Measurements from ENCODE around the gene RPAIN. TPM values are rescaled to one million over a fixed set of nuclear protein-coding genes. Genes with fewer than 3 reads are reported as not detected.
"Not testable (repeated sequence)": the region's sequence is repeated elsewhere in the genome, so short reads cannot be mapped to it uniquely, and the experiment has no call there.

The RPAIN gene
- total RNA-seq, 1 experiment from 2014 or later: 49.3 TPM

- BruUV-seq (replicated peaks): no TSS peak
- H3K4me1 Mint-ChIP-seq (ENCODE audit: insufficient read depth, unreplicated experiment): peaks cover 27% of the 10 kb centered on the region
- H3K27ac Mint-ChIP-seq (ENCODE audit: low read depth, unreplicated experiment): peak overlapping the region; percentile 6
- H3K9me3 Mint-ChIP-seq (ENCODE audit: unreplicated experiment): no peaks in the 10 kb centered on the region
- ChIA-PET POLR2A (interaction anchor here (0.7 to 9.6 kb wide), 5 partner anchors 9 to 35 kb away, joined by 3 to 100 read pairs (median 14); partner anchors contain the start of genes NUP88 and RPAIN), CTCF (interaction anchor here (0.6 to 1.8 kb wide), 2 partner anchors 9 to 993 kb away, joined by 3 to 5 read pairs; no protein-coding TSS in a partner anchor)
- TF ChIP-seq CTCF (IDR thresholded peaks at IDR 0.05; ENCODE audit: unreplicated experiment): no peak
- intact Hi-C loops (cut with micrococcal nuclease): no loop called here
- peaks cover 98% of the 10 kb centered on the region for H3K36me3 Mint-ChIP-seq (ENCODE audit: insufficient read depth, unreplicated experiment)
- no peaks in the 10 kb centered on the region for H3K27me3 Mint-ChIP-seq (ENCODE audit: insufficient read depth, unreplicated experiment)
- no peak for DNase-seq (ENCODE audit: unreplicated experiment)
- no peak overlapping the region for H3K4me3 Mint-ChIP-seq (ENCODE audit: unreplicated experiment)
These were observed 12.1 kb downstream of the RPAIN start for GRCh38 chr17:5431949-5432556.

GRCh38 chr17:5434984-5435383 lies 15.0 kb downstream of the RPAIN start:
- CTCF ChIA-PET: interaction anchor here (1.5 to 1.6 kb wide), 2 partner anchors 12 to 79 kb away, joined by 4 to 5 read pairs; no protein-coding TSS in a partner anchor
- no peak for DNase-seq (ENCODE audit: unreplicated experiment)
- no peaks in the 10 kb centered on the region for H3K27me3 Mint-ChIP-seq (ENCODE audit: insufficient read depth, unreplicated experiment)
- no peak overlapping the region for H3K4me3 Mint-ChIP-seq (ENCODE audit: unreplicated experiment)
- no peaks in the 10 kb centered on the region for H3K9me3 Mint-ChIP-seq (ENCODE audit: unreplicated experiment)
- BruUV-seq (replicated peaks): no TSS peak
- intact Hi-C loops (cut with micrococcal nuclease): no loop called here
- peaks cover 87% of the 10 kb centered on the region for H3K36me3 Mint-ChIP-seq (ENCODE audit: insufficient read depth, unreplicated experiment)
- no peak for TF ChIP-seq CTCF (IDR thresholded peaks at IDR 0.05; ENCODE audit: unreplicated experiment)
- POLR2A ChIA-PET: interaction anchor here (9.6 kb wide), 1 partner anchor 12 kb away, joined by 100 read pairs; no protein-coding TSS in a partner anchor
- H3K27ac Mint-ChIP-seq (ENCODE audit: low read depth, unreplicated experiment): no peak overlapping the region
- H3K4me1 Mint-ChIP-seq (ENCODE audit: insufficient read depth, unreplicated experiment): peaks cover 32% of the 10 kb centered on the region

GRCh38 chr17:5435781-5436315 lies 15.9 kb downstream of the RPAIN start:
- H3K27ac Mint-ChIP-seq (ENCODE audit: low read depth, unreplicated experiment): peak overlapping the region; percentile 66
- H3K36me3 Mint-ChIP-seq (ENCODE audit: insufficient read depth, unreplicated experiment): peaks cover 78% of the 10 kb centered on the region
- intact Hi-C loops (cut with micrococcal nuclease); H3K4me3 Mint-ChIP-seq (ENCODE audit: unreplicated experiment); BruUV-seq (replicated peaks); H3K9me3 Mint-ChIP-seq (ENCODE audit: unreplicated experiment); H3K27me3 Mint-ChIP-seq (ENCODE audit: insufficient read depth, unreplicated experiment): not testable (repeated sequence)
- H3K4me1 Mint-ChIP-seq (ENCODE audit: insufficient read depth, unreplicated experiment): peaks cover 28% of the 10 kb centered on the region
- DNase-seq (ENCODE audit: unreplicated experiment): peak; percentile 26
- ChIA-PET POLR2A (interaction anchor here (0.6 to 9.6 kb wide), 4 partner anchors 13 to 1009 kb away, joined by 3 to 100 read pairs (median 41); partner anchors contain the start of genes NUP88 and RPAIN), CTCF (interaction anchor here (0.7 to 1.6 kb wide), 3 partner anchors 13 to 101 kb away, joined by 4 read pairs; no protein-coding TSS in a partner anchor)

- BruUV-seq (replicated peaks): TSS peak; percentile 53
- CTCF ChIA-PET: interaction anchor here (1.2 to 3.3 kb wide), 5 partner anchors 8 to 21 kb away, joined by 3 to 14 read pairs (median 9); partner anchors contain the start of genes NUP88 and RPAIN
- POLR2A ChIA-PET: interaction anchor here (0.6 to 9.6 kb wide), 12 partner anchors 10 to 156 kb away, joined by 3 to 100 read pairs (median 8); partner anchors contain the start of genes DERL2, MIS12, NUP88 and RABEP1
These were observed 17.8 kb downstream of the RPAIN start for GRCh38 chr17:5437721-5438317.

More at GRCh38 chr17:5437721-5438317, 17.8 kb downstream of the RPAIN start:
- peaks cover 16% of the 10 kb centered on the region for H3K4me1 Mint-ChIP-seq (ENCODE audit: insufficient read depth, unreplicated experiment)
- peak overlapping the region; percentile 71 for H3K4me3 Mint-ChIP-seq (ENCODE audit: unreplicated experiment)
- no peaks in the 10 kb centered on the region for H3K9me3 Mint-ChIP-seq (ENCODE audit: unreplicated experiment)
- intact Hi-C loops (cut with micrococcal nuclease): no loop called here
- peaks cover 72% of the 10 kb centered on the region for H3K36me3 Mint-ChIP-seq (ENCODE audit: insufficient read depth, unreplicated experiment)
- no peak for TF ChIP-seq CTCF (IDR thresholded peaks at IDR 0.05; ENCODE audit: unreplicated experiment)
- no peaks in the 10 kb centered on the region for H3K27me3 Mint-ChIP-seq (ENCODE audit: insufficient read depth, unreplicated experiment)
- DNase-seq (ENCODE audit: unreplicated experiment): peak; percentile 27
- peak overlapping the region; percentile 46 for H3K27ac Mint-ChIP-seq (ENCODE audit: low read depth, unreplicated experiment)

Measured in MCF 10A (cell line).